OCI-LY1 (cell line): Measurements from ENCODE around the gene CEP68.

Experiments used
- H2AFZ ChIP-seq: fragments of 200-600 bp; sonication (generic), shearing (Covaris generic); 2 replicates; pipeline ENCODE4 v1.6.0; 2014; ENCODE audit warnings: antibody characterized with exemption, mild to moderate bottlenecking, low read length
- H3F3A ChIP-seq: fragments of 200-600 bp; sonication (generic), shearing (Covaris generic); 2 replicates; pipeline ENCODE4 v1.6.0; 2014; ENCODE audit warnings: mild to moderate bottlenecking, antibody characterized with exemption, low read length, moderate library complexity; ENCODE audit not compliant: insufficient read depth
- H3K27ac ChIP-seq: fragments of 200-600 bp; sonication (generic); 2 replicates; pipeline ENCODE4 v1.5.1; 2014; ENCODE audit warnings: low read length, mixed run types, mild to moderate bottlenecking, low read depth; ENCODE audit not compliant: poor library complexity, severe bottlenecking
- H3K27me3 ChIP-seq: fragments of 200-600 bp; sonication (generic); 2 replicates; pipeline ENCODE4 v1.6.0; 2014; ENCODE audit warnings: antibody characterized with exemption, mild to moderate bottlenecking, low read length, moderate library complexity; ENCODE audit not compliant: insufficient read depth
- H3K36me3 ChIP-seq: fragments of 200-600 bp; sonication (generic); 2 replicates; pipeline ENCODE4 v1.6.1; 2014; ENCODE audit warnings: mild to moderate bottlenecking, antibody characterized with exemption, low read length, moderate library complexity, mixed read lengths; ENCODE audit not compliant: insufficient read depth
- H3K4me1 ChIP-seq: fragments of 200-600 bp; sonication (generic); 2 replicates; pipeline ENCODE4 v1.5.1; 2014; ENCODE audit warnings: mild to moderate bottlenecking, low read length, moderate library complexity; ENCODE audit not compliant: insufficient read depth, severe bottlenecking
- H3K4me2 ChIP-seq: fragments of 200-600 bp; sonication (generic), shearing (Covaris generic); 2 replicates; pipeline ENCODE4 v1.6.1; 2014; ENCODE audit warnings: low read length
- H3K4me3 ChIP-seq: fragments of 200-600 bp; sonication (generic); 2 replicates; pipeline ENCODE4 v1.5.1; 2014; ENCODE audit warnings: low read length, low read depth, mild to moderate bottlenecking, mixed read lengths; ENCODE audit not compliant: poor library complexity, severe bottlenecking
- H3K79me2 ChIP-seq: fragments of 200-600 bp; shearing (Covaris generic); 2 replicates; pipeline ENCODE4 v1.6.1; 2016; ENCODE audit warnings: mixed run types, low read length, mixed read lengths; ENCODE audit not compliant: insufficient read depth
- H3K9ac ChIP-seq: fragments of 200-600 bp; sonication (generic), shearing (Covaris generic); 2 replicates; pipeline ENCODE4 v1.6.1; 2014; ENCODE audit warnings: mild to moderate bottlenecking, low read length, mixed read lengths
- H3K9me2 ChIP-seq: fragments of 200-600 bp; sonication (generic), shearing (Covaris generic); 2 replicates; pipeline ENCODE4 v1.6.1; 2014; ENCODE audit warnings: low read depth, mild to moderate bottlenecking, low read length, mixed read lengths
- H3K9me3 ChIP-seq: fragments of 200-600 bp; shearing (Covaris generic); 2 replicates; pipeline ENCODE4 v1.6.1; 2014; ENCODE audit warnings: low read length, mixed read lengths
- H4K20me1 ChIP-seq: fragments of 200-600 bp; sonication (generic), shearing (Covaris generic); 2 replicates; pipeline ENCODE4 v1.6.0; 2016; ENCODE audit warnings: mild to moderate bottlenecking, low read length; ENCODE audit not compliant: insufficient read depth
- CTCF ChIP-seq: fragments of 200-600 bp; sonication (generic), shearing (Covaris generic); IDR thresholded peaks from 2 replicates; pipeline ENCODE4 v1.5.1; 2017; ENCODE audit warnings: mild to moderate bottlenecking, antibody characterized with exemption, low read length, moderate library complexity, mixed read lengths
- EZH2 ChIP-seq: fragments of 200-600 bp; sonication (generic), shearing (Covaris generic); IDR thresholded peaks from 2 replicates; pipeline ENCODE4 v1.8.0; 2017; ENCODE audit warnings: borderline replicate concordance, mixed run types, mild to moderate bottlenecking, antibody characterized with exemption, low read length, moderate library complexity, mixed read lengths

Gene CEP68

GRCh38 chr2:65050931-65051330 lies 5.3 kb upstream of the CEP68 start:
- H2AFZ ChIP-seq: no peak overlapping the region
- H3K4me2 ChIP-seq: no peak overlapping the region
- H3K36me3 ChIP-seq: peaks cover 42% of the 10 kb centered on the region
- TF ChIP-seq CTCF: no peak
- TF ChIP-seq EZH2: no peak
- H3K27me3 ChIP-seq: no peaks in the 10 kb centered on the region
- peaks cover 33% of the 10 kb centered on the region for H3K4me1 ChIP-seq
- H3K4me3 ChIP-seq: no peak overlapping the region
- H3F3A ChIP-seq: no peaks in the 10 kb centered on the region
- H3K9ac ChIP-seq: no peak overlapping the region
- H3K9me2 ChIP-seq: no peaks in the 10 kb centered on the region
- H3K9me3 ChIP-seq: peaks cover 6% of the 10 kb centered on the region; the same call in 1 of the 2 replicates
- no peak overlapping the region for H3K27ac ChIP-seq
- no peaks in the 10 kb centered on the region for H3K79me2 ChIP-seq
- H4K20me1 ChIP-seq: no peaks in the 10 kb centered on the region

GRCh38 chr2:65053199-65053598 lies 3.0 kb upstream of the CEP68 start:
- TF ChIP-seq EZH2 (no peak), CTCF (no peak)
- H3K9ac ChIP-seq: no peak overlapping the region; the same call in 1 of the 2 replicates

GRCh38 chr2:65054749-65055421 lies 1.3 kb upstream of the CEP68 start:
- peaks cover 48% of the 10 kb centered on the region for H3K4me1 ChIP-seq
- no peaks in the 10 kb centered on the region for H3K27me3 ChIP-seq
- TF ChIP-seq CTCF (no peak), EZH2 (no peak)
- no peaks in the 10 kb centered on the region for H3K9me3 ChIP-seq
- peak overlapping the region; percentile 97 for H3K4me2 ChIP-seq
- H3K27ac ChIP-seq: peak overlapping the region; percentile 56
- H2AFZ ChIP-seq: no peak overlapping the region
- no peaks in the 10 kb centered on the region for H4K20me1 ChIP-seq
- H3F3A ChIP-seq: no peaks in the 10 kb centered on the region
- H3K4me3 ChIP-seq: peak overlapping the region; percentile 66
- H3K36me3 ChIP-seq: peaks cover 12% of the 10 kb centered on the region
- H3K9me2 ChIP-seq: no peaks in the 10 kb centered on the region
- H3K9ac ChIP-seq: peak overlapping the region; percentile 44; the same call in 1 of the 2 replicates
- H3K79me2 ChIP-seq: no peaks in the 10 kb centered on the region

More at GRCh38 chr2:65053199-65053598, 3.0 kb upstream of the CEP68 start:
- H3K4me2 ChIP-seq: peak overlapping the region; percentile 97
- no peaks in the 10 kb centered on the region for H3F3A ChIP-seq
- no peaks in the 10 kb centered on the region; the same call in 1 of the 2 replicates for H3K9me3 ChIP-seq
- H3K79me2 ChIP-seq: no peaks in the 10 kb centered on the region
- H3K27ac ChIP-seq: peak overlapping the region; percentile 56
- H2AFZ ChIP-seq: no peak overlapping the region
- H4K20me1 ChIP-seq: no peaks in the 10 kb centered on the region
- H3K27me3 ChIP-seq: no peaks in the 10 kb centered on the region
- no peaks in the 10 kb centered on the region for H3K9me2 ChIP-seq
- no peak overlapping the region for H3K4me3 ChIP-seq
- peaks cover 43% of the 10 kb centered on the region for H3K4me1 ChIP-seq
- peaks cover 25% of the 10 kb centered on the region for H3K36me3 ChIP-seq
